RKO (cell line): Measurements from ENCODE around the gene SP7.
"Not testable (repeated sequence)": the region's sequence is repeated elsewhere in the genome, so short reads cannot be mapped to it uniquely, and the experiment has no call there.

ENCODE experiments used
- DNase-seq: peaks from one replicate; pipeline ENCODE4 v3.0.0-alpha.2; 2016; ENCODE audit warnings: low spot score

SP7 gene

DNA sequence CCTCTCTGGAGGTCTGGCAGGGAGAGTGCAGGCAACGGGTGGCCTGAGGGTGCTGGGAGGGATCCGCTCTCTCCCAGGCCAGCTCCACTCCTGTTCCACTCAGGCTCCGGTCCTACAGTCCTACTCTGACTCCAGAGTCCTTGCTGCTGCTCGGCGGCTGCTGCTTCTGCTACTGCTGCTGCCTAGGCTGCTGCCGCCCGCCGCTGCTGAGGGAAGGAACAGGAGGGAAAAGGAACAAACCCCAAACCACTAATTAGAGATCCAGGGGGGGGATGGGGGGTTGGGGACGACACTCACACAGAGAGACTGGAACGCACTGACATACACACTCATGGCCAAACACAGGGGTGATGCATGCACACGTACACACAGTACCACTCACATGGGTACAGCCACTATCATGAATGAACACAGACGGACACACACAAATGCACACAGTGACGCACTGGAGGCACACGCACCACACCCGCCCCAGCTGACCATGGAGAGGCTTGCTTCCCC is at the start of gene SP7:
SP7 (minus strand) TSS at position 174 of the 501 bp plus-strand sequence. CDS start 708 bp downstream, outside the sequence.
- no peak for DNase-seq

DNA sequence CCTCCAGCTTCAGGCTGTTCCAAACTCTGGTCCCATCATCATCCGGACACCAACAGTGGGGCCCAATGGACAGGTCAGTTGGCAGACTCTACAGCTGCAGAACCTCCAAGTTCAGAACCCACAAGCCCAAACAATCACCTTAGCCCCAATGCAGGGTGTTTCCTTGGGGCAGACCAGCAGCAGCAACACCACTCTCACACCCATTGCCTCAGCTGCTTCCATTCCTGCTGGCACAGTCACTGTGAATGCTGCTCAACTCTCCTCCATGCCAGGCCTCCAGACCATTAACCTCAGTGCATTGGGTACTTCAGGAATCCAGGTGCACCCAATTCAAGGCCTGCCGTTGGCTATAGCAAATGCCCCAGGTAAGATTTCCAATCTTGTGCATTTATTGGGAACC is 47.1 kb upstream of the SP7 start:
- DNase-seq: no peak

- DNase-seq: peak; percentile 84
Observed at GRCh38 chr12:53381731-53382630, 45.8 kb upstream of the SP7 start.

- DNase-seq: peak; percentile 63
Observed at GRCh38 chr12:53380794-53381730, 44.9 kb upstream of the SP7 start.

- DNase-seq: peak; percentile 94
Observed at GRCh38 chr12:53380104-53380793, 44.1 kb upstream of the SP7 start, which contains the start of gene SP1. Gene SP1 (plus strand): TSS chr12:53380176. CDS start chr12:53380292, 116 bp downstream.

- DNase-seq: peak; percentile 100
Observed at GRCh38 chr12:53379389-53380103, 43.4 kb upstream of the SP7 start.

DNA sequence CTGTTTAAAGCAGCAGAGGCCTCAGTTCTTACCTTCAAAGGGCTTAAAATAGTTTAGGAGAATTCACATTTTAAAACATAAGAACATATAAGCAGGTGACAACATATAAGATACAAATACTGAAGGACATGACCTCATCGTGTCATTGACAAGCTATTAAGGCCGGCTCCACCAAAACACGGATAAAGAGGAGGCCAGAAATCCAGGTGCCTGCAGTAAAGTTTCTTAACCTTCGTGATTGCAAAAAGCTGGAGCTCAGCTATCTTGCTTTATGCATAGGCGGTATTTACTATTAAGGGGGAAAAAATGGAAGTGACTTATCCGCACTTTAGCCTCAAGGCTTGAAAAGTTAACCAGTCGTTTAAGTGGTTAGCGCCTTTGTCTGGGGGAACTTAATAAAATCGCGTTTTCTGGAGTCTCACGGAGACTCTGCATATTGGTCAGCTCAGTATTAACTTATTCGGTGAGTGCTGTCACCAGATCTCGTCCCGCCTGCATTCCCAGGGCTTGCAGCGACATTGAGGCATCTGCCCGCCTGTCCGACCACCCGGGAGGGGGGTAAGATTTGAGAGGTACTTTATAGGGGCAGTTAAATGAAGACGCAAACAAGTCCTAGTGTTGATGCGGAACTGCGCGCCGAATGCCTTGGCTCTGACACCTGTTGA is 42.7 kb upstream of the SP7 start:
- peak; percentile 47 for DNase-seq

DNA sequence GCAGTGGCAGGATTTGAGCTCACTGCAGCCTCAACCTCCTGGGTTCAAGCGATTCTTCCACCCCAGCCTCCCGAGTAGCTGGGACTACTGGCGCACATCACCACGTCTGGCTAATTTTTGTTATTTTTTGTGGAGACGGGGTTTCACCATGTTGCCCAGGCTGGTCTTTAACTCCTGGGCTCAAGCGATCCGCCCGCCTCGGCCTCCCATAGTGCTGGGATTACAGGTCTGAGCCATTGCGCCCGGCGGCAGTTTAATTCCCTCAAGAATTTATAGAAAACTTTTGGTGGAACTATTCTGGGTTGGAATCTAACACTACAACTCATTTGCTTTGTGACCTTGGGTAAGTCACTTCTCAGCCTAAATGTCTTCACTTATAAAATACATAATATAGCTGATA is 42.1 kb upstream of the SP7 start:
- no peak for DNase-seq

- no peak for DNase-seq
Observed at GRCh38 chr12:53376747-53377146, 40.6 kb upstream of the SP7 start.

DNA sequence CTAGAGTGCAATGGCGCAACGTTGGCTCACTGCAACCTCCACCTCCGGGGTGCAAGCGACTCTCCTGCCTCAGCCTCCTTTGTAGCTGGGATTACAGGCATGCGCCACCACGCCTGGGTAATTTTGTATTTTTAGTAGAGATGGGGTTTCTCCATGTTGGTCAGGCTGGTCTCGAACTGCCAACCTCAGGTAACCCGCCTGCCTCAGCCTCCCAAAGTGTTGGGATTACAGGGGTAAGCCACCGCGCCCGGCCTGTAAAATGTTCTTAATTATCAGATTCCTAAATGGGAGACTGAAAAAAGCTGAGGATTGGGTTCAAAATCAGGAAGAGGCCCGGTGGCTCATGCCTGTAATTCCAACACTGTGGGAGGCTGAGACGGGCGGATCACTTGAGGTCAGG is 38.1 kb upstream of the SP7 start:
- not testable (repeated sequence) for DNase-seq

GRCh38 chr12:53373554-53374133 is 37.5 kb upstream of the SP7 start:
- not testable (repeated sequence) for DNase-seq

DNA sequence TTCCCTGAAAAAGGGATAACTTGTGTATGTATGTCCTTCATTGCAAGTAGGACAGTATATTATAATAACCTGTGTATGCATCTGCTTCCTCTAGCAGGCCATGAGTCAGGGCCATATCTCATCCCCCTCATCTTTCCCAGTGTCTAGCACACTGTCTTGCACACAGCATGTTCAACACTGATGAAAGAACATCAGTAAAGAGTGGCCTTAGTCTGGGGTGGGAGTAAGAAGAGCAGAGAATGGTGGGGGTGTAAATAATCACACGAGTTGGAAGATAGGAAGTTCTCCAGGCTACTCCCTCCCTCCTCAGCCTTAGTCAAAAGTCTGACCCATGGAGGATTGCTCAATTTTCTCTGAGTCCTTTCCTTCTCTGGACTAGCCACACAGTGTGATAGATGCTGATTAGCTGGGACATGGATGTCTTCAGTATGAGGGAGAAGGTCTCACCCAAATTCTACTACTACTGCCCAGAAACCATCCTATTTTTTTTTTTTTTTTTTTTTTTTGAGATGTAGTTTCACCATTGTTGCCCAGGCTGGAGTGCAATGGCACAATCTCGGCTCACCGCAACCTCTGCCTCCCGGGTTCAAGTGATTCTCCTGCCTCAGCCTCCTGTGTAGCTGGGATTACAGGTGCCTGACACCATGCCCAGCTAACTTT is 29.2 kb upstream of the SP7 start:
- DNase-seq: no peak

- DNase-seq: not testable (repeated sequence)
Observed at GRCh38 chr12:53361638-53362037, 25.5 kb upstream of the SP7 start.

DNA sequence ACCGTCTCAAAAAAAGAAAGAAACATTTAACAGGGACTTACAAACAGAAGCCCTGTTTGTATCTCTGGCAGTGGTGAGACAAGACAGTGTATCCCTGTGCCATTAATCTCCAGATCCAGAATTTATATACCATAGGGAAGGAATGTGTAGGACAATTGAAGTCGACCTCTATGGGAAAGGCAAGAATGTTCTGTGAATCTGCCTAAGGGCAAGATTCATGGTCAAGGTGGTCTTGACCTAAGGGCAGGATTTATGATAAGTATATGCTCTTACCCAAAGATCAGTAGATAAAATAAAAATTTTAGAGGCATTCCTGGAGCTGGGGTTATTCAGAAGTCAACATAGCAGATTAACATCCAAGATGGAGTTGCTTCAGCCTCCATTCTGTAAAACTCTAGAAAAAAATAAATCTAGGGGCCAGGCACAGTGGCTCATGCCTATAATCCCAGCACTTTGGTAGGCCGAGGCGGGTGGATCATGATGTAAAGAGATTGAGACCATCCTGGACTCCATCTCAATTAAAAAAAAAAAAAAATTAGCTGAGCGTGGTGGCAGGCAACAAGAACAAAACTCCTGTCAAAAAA is 22.8 kb upstream of the SP7 start:
- DNase-seq: no peak

GRCh38 chr12:53355121-53355520 is 19.0 kb upstream of the SP7 start:
- no peak for DNase-seq

- no peak for DNase-seq
Observed at GRCh38 chr12:53353257-53353655, 17.1 kb upstream of the SP7 start.

DNA sequence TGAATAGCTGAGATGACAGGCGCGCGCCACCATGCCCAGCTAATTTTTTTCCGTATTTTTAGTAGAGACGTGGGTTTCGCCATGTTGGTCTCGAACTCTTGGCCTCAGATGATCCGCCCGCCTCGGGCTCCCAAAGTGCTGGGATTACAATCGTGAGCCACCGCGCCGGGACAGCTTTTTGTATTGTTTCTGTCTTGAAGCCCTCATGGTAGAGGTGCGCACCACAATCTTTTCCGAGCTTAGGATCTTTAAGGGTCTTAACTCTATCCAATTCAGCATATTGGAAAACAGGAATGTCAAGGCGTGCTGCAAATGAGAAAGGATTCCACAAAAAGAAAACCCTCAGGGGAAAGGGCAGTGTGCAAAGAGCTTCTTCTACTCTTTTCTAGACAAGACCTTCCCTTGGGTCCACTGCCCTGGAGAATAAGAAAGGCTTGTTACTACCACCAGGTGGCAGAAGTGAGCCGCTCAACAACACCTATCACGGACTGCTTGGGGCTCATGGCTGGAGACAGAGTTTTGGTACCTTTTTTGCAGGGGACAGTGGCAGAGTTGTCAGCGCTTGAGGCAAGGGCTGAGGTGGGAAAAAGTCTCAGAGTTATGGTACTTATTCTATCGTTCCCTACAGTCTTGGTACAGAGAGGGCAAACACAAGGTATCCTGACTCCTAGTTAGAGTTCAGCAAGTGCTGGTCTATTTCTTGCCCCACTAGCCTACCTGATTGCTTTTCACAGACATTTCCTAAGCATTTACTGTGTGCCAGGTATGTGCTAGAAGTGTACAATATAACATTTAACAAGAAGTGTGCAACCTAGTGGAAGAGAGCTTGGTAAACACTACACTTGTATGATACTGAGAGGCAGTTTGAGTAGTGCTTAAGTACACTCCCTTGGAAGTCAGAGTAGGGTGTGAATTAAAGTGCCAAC is 16.4 kb upstream of the SP7 start:
- peak; percentile 85 for DNase-seq

- DNase-seq: no peak
Observed at GRCh38 chr12:53347905-53348304, 11.8 kb upstream of the SP7 start.
